Measurements from ENCODE around the gene ZNF574. TPM values are rescaled to one million over a fixed set of nuclear protein-coding genes. Genes with fewer than 3 reads are reported as not detected.

The ZNF574 gene
- total RNA-seq, 1 experiment from 2014 or later: 27.5 TPM

- Histone ChIP-seq H3K4me1 (ENCODE audit: insufficient read depth, low read length, poor library complexity, severe bottlenecking) (no peaks in the 10 kb centered on the region), H3K27ac (ENCODE audit: low read depth, low read length, poor library complexity, severe bottlenecking) (no peak overlapping the region), H3K9me3 (ENCODE audit: low read depth, low read length, poor library complexity, severe bottlenecking) (no peaks in the 10 kb centered on the region), H3K36me3 (ENCODE audit: insufficient read depth, low read length, poor library complexity, severe bottlenecking) (peaks cover 13% of the 10 kb centered on the region), H3K4me3 (ENCODE audit: low read depth, low read length, poor library complexity, severe bottlenecking) (no peak overlapping the region), H3K27me3 (replicated peaks; ENCODE audit: insufficient read depth, low read depth, low read length, poor library complexity) (no peaks in the 10 kb centered on the region)
- DNase-seq (ENCODE audit: low spot score): no peak
- no TSS peak for BruUV-seq (replicated peaks)
- TF ChIP-seq CTCF (conservative IDR thresholded peaks at IDR 0.05; ENCODE audit: low read depth, low read length): no peak
- no peak for TF ChIP-seq EZH2 (IDR thresholded peaks at IDR 0.05; ENCODE audit: borderline replicate concordance, low read depth, low read length, poor library complexity, severe bottlenecking)
- intact Hi-C loops (cut with micrococcal nuclease; ENCODE audit: unreplicated experiment): no loop called here
- CTCF ChIA-PET: no interaction called here
- POLR2A ChIA-PET (ENCODE audit: low non-redundant PET): no interaction called here
Measured at GRCh38 chr19:42053037-42053935, 22.7 kb upstream of the ZNF574 start.

- no peak overlapping the region for H3K27ac ChIP-seq (ENCODE audit: low read depth, low read length, poor library complexity, severe bottlenecking)
- H3K4me3 ChIP-seq (ENCODE audit: low read depth, low read length, poor library complexity, severe bottlenecking): no peak overlapping the region
- no peak for DNase-seq (ENCODE audit: low spot score)
- intact Hi-C loops (cut with micrococcal nuclease; ENCODE audit: unreplicated experiment): no loop called here
- H3K9me3 ChIP-seq (ENCODE audit: low read depth, low read length, poor library complexity, severe bottlenecking): no peaks in the 10 kb centered on the region
- TF ChIP-seq CTCF (conservative IDR thresholded peaks at IDR 0.05; ENCODE audit: low read depth, low read length) (no peak), EZH2 (IDR thresholded peaks at IDR 0.05; ENCODE audit: borderline replicate concordance, low read depth, low read length, poor library complexity, severe bottlenecking) (no peak)
- no TSS peak for BruUV-seq (replicated peaks)
- H3K27me3 ChIP-seq (replicated peaks; ENCODE audit: insufficient read depth, low read depth, low read length, poor library complexity): no peaks in the 10 kb centered on the region
- ChIA-PET CTCF (no interaction called here), POLR2A (ENCODE audit: low non-redundant PET) (no interaction called here)
- H3K4me1 ChIP-seq (ENCODE audit: insufficient read depth, low read length, poor library complexity, severe bottlenecking): no peaks in the 10 kb centered on the region
- peaks cover 13% of the 10 kb centered on the region for H3K36me3 ChIP-seq (ENCODE audit: insufficient read depth, low read length, poor library complexity, severe bottlenecking)
Measured at GRCh38 chr19:42054205-42054604, 21.8 kb upstream of the ZNF574 start.

- H3K4me3 ChIP-seq (ENCODE audit: low read depth, low read length, poor library complexity, severe bottlenecking): no peak overlapping the region
- no peak for DNase-seq (ENCODE audit: low spot score)
- BruUV-seq (replicated peaks): no TSS peak
- ChIA-PET CTCF (interaction anchor here (1.4 kb wide), 1 partner anchor 23 kb away, joined by 3 read pairs; no protein-coding TSS in a partner anchor), POLR2A (ENCODE audit: low non-redundant PET) (no interaction called here)
- TF ChIP-seq CTCF (conservative IDR thresholded peaks at IDR 0.05; ENCODE audit: low read depth, low read length): no peak
- TF ChIP-seq EZH2 (IDR thresholded peaks at IDR 0.05; ENCODE audit: borderline replicate concordance, low read depth, low read length, poor library complexity, severe bottlenecking): no peak
- intact Hi-C loops (cut with micrococcal nuclease; ENCODE audit: unreplicated experiment): no loop called here
- H3K27ac ChIP-seq (ENCODE audit: low read depth, low read length, poor library complexity, severe bottlenecking): no peak overlapping the region
- H3K27me3 ChIP-seq (replicated peaks; ENCODE audit: insufficient read depth, low read depth, low read length, poor library complexity): no peaks in the 10 kb centered on the region
- H3K4me1 ChIP-seq (ENCODE audit: insufficient read depth, low read length, poor library complexity, severe bottlenecking): no peaks in the 10 kb centered on the region
- H3K9me3 ChIP-seq (ENCODE audit: low read depth, low read length, poor library complexity, severe bottlenecking): no peaks in the 10 kb centered on the region
- peaks cover 28% of the 10 kb centered on the region for H3K36me3 ChIP-seq (ENCODE audit: insufficient read depth, low read length, poor library complexity, severe bottlenecking)
Measured at GRCh38 chr19:42057846-42058245, 18.1 kb upstream of the ZNF574 start.
